Ishikawa (cell line): ENCODE results near the gene TNFRSF6B.
A peak's percentile ranks its signal among the peaks of the same experiment; 100 is the strongest.

Experiments
- CEBPB ChIP-seq: IDR thresholded peaks from 2 replicates; pipeline ENCODE4 v1.6.1; 2012
- CREB1 ChIP-seq: IDR thresholded peaks from 2 replicates; pipeline ENCODE4 v1.6.1; 2012; ENCODE audit warnings: low read depth
- EGR1 ChIP-seq: IDR thresholded peaks from 2 replicates; pipeline ENCODE4 v1.6.1; 2012
- EP300 ChIP-seq: IDR thresholded peaks from 2 replicates; pipeline ENCODE4 v1.6.1; 2012; ENCODE audit warnings: borderline replicate concordance
- FOXM1 ChIP-seq: IDR thresholded peaks from 2 replicates; pipeline ENCODE4 v1.6.1; 2012; ENCODE audit warnings: low read depth, borderline replicate concordance
- NFIC ChIP-seq: IDR thresholded peaks from 2 replicates; pipeline ENCODE4 v1.6.1; 2012
- RAD21 ChIP-seq: IDR thresholded peaks from 2 replicates; pipeline ENCODE4 v1.6.1; 2012; ENCODE audit warnings: low read depth
- TAF1 ChIP-seq: IDR thresholded peaks from 2 replicates; pipeline ENCODE4 v1.6.1; 2012; ENCODE audit warnings: low read depth, mild to moderate bottlenecking
- TCF12 ChIP-seq: IDR thresholded peaks from 2 replicates; pipeline ENCODE4 v1.6.1; 2012; ENCODE audit warnings: low read depth
- TEAD4 ChIP-seq: IDR thresholded peaks from 2 replicates; pipeline ENCODE4 v1.6.1; 2012
- YY1 ChIP-seq: IDR thresholded peaks from 2 replicates; pipeline ENCODE4 v1.6.1; 2012; ENCODE audit warnings: low read depth
- ZBTB7A ChIP-seq: IDR thresholded peaks from 2 replicates; pipeline ENCODE4 v1.6.1; 2012; ENCODE audit warnings: low read depth
- TF ChIP-seq, protein P1 (sequence below): IDR thresholded peaks from 2 replicates; pipeline ENCODE4 v1.6.1; 2012
- TF ChIP-seq, protein P2 (sequence below): IDR thresholded peaks from 2 replicates; pipeline ENCODE4 v1.6.1; 2012
- TF ChIP-seq, protein P3 (sequence below): IDR thresholded peaks from 2 replicates; pipeline ENCODE4 v1.6.1; 2012; ENCODE audit warnings: low read depth, mild to moderate bottlenecking

TNFRSF6B gene

DNA sequence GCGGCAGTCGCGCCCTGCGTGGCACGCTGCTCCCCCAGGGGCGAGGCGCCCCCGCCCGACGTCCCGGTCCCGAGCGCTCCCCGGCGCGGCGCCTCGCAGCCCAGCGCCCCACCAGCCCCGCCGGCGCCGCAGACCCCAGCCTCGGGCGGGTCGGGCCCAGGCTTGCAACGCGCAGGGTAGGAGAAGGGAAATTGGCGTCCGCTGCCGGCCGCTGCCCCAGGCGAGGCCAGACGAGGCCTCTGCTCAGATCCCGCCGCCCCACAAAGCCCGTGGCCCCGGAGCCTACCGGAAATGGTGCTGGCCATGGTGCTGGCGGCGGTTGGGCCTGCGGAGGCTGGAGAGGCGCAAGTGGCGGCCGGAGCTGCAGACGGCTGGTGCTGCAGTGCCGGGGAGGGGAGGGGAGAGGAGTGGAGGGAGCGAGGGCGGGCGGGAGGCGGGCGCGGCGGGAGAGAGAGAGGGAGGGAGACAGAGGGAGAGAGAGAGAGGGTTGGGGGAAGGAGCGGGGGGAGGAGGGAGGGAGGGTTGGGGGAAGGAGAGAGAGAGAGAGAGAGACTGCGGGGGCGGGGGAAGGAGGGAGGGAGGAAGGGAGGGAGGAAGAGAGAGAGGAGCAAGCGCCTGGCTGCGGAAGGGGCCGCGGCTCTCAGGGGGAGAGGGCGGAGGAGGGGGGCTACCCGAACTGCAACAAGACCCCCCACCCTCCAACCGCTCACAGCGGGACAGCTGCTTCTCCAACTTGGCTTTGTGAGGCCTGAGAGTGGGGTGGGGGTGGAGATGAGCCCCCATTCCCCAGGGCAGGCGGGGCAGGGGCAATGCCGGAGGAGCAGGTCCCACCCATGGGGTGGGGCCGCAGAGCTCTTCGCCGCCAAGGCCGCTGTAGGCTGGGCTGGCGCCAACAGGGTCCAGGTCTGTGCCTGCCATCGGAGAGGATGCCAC lies 43.1 kb upstream of the TNFRSF6B start, which contains the start of gene STMN3:
Gene STMN3 (minus strand): TSS at position 384 of the 933 bp plus-strand sequence. CDS start 79 bp downstream, at position 305.
- TF ChIP-seq, protein P1, sequence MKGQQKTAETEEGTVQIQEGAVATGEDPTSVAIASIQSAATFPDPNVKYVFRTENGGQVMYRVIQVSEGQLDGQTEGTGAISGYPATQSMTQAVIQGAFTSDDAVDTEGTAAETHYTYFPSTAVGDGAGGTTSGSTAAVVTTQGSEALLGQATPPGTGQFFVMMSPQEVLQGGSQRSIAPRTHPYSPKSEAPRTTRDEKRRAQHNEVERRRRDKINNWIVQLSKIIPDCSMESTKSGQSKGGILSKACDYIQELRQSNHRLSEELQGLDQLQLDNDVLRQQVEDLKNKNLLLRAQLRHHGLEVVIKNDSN = no peak
- TF ChIP-seq, protein P2, sequence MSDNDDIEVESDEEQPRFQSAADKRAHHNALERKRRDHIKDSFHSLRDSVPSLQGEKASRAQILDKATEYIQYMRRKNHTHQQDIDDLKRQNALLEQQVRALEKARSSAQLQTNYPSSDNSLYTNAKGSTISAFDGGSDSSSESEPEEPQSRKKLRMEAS = peak; percentile 88
- TF ChIP-seq, protein P3, sequence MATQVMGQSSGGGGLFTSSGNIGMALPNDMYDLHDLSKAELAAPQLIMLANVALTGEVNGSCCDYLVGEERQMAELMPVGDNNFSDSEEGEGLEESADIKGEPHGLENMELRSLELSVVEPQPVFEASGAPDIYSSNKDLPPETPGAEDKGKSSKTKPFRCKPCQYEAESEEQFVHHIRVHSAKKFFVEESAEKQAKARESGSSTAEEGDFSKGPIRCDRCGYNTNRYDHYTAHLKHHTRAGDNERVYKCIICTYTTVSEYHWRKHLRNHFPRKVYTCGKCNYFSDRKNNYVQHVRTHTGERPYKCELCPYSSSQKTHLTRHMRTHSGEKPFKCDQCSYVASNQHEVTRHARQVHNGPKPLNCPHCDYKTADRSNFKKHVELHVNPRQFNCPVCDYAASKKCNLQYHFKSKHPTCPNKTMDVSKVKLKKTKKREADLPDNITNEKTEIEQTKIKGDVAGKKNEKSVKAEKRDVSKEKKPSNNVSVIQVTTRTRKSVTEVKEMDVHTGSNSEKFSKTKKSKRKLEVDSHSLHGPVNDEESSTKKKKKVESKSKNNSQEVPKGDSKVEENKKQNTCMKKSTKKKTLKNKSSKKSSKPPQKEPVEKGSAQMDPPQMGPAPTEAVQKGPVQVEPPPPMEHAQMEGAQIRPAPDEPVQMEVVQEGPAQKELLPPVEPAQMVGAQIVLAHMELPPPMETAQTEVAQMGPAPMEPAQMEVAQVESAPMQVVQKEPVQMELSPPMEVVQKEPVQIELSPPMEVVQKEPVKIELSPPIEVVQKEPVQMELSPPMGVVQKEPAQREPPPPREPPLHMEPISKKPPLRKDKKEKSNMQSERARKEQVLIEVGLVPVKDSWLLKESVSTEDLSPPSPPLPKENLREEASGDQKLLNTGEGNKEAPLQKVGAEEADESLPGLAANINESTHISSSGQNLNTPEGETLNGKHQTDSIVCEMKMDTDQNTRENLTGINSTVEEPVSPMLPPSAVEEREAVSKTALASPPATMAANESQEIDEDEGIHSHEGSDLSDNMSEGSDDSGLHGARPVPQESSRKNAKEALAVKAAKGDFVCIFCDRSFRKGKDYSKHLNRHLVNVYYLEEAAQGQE = peak; percentile 97
- peak; percentile 48; the same call in 1 of the 2 replicates for TF ChIP-seq ZBTB7A
- peak; percentile 67; the same call in 1 of the 2 replicates for TF ChIP-seq EGR1
- TF ChIP-seq YY1 = 0 out of 2 replicates have a peak, but pooled peaks have one; percentile 38
- TF ChIP-seq TEAD4 = no peak
- peak; percentile 20; the same call in 1 of the 2 replicates for TF ChIP-seq EP300
- TF ChIP-seq NFIC = no peak
- TF ChIP-seq RAD21 = peak; percentile 8; the same call in 1 of the 2 replicates
- no peak for TF ChIP-seq TCF12
- no peak for TF ChIP-seq CEBPB

DNA sequence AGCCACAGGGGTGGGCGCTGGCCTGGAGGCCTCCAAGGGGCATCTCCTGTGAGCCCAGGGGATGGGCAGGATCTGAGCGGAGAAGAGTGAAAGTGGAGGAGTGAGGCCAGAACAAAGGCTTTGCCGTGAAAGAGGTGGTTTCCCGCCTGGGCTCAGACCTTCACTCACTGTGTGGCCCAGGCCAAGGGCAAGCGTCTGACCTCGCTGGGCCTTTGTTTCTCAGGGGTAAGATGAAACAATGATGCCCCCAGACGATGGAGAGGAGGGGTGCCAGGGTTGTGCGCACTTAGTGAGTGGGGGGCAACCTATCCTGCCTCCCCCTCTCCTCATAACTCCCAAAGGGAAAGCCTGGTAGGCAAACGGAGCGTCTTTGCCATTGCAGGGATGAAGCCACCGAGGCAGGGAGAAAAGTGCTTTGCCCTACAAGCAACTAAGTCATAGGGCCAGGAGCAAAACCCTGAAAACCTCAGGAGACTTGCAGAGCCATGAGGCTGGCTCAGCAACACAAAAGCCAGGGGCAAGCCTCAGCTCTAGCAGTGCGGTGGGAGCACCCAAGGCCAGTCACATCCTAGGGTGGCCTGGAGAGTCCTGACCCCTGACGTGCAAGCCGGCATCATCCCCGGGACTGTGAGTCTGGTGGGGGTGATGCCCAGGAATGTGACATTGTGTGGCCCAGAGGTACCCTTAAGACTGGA lies 42.3 kb upstream of the TNFRSF6B start:
- no peak for TF ChIP-seq TAF1
- TF ChIP-seq NFIC = no peak
- no peak for TF ChIP-seq CREB1
- no peak for TF ChIP-seq RAD21
- TF ChIP-seq, protein P2 = no peak
- no peak for TF ChIP-seq ZBTB7A
- TF ChIP-seq CEBPB = no peak
- no peak for TF ChIP-seq YY1
- TF ChIP-seq TCF12 = no peak
- TF ChIP-seq EP300 = no peak
- no peak for TF ChIP-seq EGR1
- TF ChIP-seq, protein P3 = no peak
- no peak for TF ChIP-seq FOXM1
- TF ChIP-seq, protein P1 = no peak
- TF ChIP-seq TEAD4 = no peak

DNA sequence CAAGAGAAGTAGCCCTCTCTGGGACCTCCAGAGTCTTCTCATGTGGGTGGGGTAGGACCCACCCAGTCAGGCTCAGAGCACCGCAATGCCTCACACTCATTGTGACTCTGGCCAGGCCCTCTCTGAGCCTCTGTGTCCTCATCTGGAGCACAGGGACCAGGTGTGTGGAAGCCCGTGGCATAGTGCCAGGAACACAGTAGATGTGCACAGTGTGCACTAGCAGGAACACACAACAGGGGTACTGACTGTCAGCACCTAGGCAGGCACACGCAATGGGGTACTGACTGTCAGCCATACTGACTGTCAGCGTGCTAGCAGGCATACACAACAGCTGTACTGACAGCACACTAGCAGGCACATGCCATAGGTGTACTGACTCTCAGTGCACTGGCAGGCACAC lies 41.2 kb upstream of the TNFRSF6B start:
- TF ChIP-seq, protein P1 = no peak
- TF ChIP-seq, protein P2 = no peak
- TF ChIP-seq NFIC (no peak), CREB1 (no peak), TEAD4 (no peak), EP300 (no peak), CEBPB (no peak), YY1 (no peak), EGR1 (no peak)

DNA sequence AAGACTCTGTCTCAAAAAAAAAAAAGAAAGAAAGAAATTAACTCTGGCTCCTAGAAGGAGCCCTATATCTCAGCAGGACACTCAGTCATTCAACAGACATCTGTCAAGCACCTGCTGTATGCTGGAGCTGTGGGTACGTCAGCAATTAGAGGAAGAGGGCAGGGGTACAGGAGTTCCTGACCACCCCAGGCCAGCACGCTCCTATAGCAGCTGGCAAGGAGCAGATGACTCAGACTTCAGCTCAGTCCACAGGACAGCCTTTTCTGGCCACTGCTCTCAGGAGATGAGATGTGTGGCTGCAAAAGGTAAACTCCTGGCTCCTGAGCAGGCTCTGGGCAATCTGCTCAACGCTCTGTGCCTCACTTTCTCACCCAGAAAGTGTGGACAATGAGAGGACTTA lies 40.0 kb upstream of the TNFRSF6B start:
- TF ChIP-seq CREB1 (no peak), TCF12 (no peak), CEBPB (no peak), FOXM1 (no peak)
- TF ChIP-seq, protein P1 = no peak
